Measurements from ENCODE around the gene EEPD1.

EEPD1 gene

DNA sequence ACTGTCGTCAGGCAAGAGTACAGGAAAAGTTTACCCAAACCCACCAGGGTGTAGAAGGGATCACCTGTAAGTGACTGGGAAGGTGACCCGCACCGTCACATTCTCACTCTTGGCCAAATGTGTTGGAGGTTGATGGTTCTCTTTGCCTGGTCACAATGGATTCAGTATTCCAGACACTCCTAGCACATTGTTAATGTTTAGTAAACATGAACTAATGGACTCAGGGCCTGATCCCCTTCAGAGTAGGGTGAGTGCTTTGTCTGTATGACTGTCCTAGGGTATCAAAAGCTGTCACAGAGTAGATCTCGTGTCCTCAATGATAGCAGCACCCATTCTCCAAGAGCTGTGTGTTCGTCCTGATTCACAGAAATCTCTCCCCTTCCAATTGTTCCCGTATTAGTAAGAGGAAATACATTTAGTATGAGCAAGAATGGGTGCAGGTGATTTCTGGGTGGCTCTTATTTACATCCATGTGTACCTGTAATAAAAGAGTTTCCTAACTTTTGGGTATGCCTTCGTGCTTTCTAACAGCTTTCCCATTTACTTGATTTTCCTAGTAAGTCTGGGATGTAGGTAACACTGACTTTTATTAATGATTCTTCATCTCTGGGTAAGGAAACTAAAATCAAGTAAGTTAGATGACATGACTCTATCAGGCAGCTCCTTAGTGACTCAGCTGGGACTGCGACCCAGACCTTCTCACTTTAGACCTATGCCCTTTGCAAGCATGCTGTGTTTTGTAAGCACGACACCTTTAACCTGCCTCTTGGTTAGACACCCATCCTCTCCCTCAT, 4.7 kb downstream of the EEPD1 start:
- no peak overlapping the region for H3K4me3 ChIP-seq (ENCODE audit: extremely low read depth, insufficient read depth, low read length, poor library complexity, severe bottlenecking)
- no peak overlapping the region for H3K27ac ChIP-seq (ENCODE audit: low read depth, low read length, severe bottlenecking)
- no peaks in the 10 kb centered on the region for H3K4me1 ChIP-seq (ENCODE audit: control insufficient read depth, insufficient read depth, low read length, poor library complexity, severe bottlenecking)
- no peaks in the 10 kb centered on the region for H3K36me3 ChIP-seq (ENCODE audit: control insufficient read depth, insufficient read depth, low read length)
- H3K9me3 ChIP-seq (ENCODE audit: control insufficient read depth, low read length): no peaks in the 10 kb centered on the region
- WGBS, 2 experiments (ENCODE audit: insufficient coverage in 2 of 2): 95 to 100% methylated on average over 2 to 4 of the region's 9 CpGs

DNA sequence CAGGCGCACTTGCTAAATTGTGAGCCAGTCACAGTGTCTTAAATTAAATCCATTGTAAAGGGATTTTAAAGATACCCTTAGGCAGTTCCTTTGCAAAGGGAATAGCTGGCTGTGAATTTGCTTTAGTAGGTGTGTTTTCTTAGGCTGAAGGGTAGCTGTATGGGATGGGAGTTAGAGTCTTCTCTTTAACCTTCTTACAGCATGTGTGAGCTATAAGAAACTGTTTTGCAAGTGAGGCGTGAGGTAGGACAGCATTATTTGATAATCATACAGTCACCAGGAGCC, 5.2 kb downstream of the EEPD1 start:
- H3K36me3 ChIP-seq (ENCODE audit: control insufficient read depth, insufficient read depth, low read length): no peaks in the 10 kb centered on the region
- H3K4me3 ChIP-seq (ENCODE audit: extremely low read depth, insufficient read depth, low read length, poor library complexity, severe bottlenecking): no peak overlapping the region
- no peaks in the 10 kb centered on the region for H3K4me1 ChIP-seq (ENCODE audit: control insufficient read depth, insufficient read depth, low read length, poor library complexity, severe bottlenecking)
- WGBS, 2 experiments (ENCODE audit: insufficient coverage in 2 of 2): 86 to 100% methylated on average over 1 of the region's 2 CpGs
- H3K9me3 ChIP-seq (ENCODE audit: control insufficient read depth, low read length): no peaks in the 10 kb centered on the region
- no peak overlapping the region for H3K27ac ChIP-seq (ENCODE audit: low read depth, low read length, severe bottlenecking)

DNA sequence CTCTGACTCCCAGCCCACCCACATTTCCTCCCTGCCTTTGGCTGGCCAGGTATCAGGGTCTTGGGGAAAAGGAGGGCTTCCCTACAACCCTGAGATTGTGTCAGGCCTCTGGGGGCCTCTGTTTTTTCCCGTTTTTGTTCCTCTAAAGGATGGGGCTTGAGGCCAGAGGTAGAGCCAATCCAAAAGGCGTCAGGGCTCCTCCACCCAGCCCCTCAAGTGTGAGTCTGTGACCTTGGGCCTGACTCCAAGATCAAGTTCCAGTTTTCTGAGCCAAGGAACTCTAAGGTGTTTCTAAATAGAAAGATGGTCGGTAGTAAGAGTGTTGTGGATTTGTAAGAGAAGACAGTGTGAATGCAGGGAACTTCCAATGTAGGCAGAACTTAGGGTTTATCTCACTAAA, 6.6 kb downstream of the EEPD1 start:
- WGBS, 2 experiments (ENCODE audit: insufficient coverage in 2 of 2): 90 to 92% methylated on average over 1 to 2 of the region's 3 CpGs
- Histone ChIP-seq H3K4me1 (ENCODE audit: control insufficient read depth, insufficient read depth, low read length, poor library complexity, severe bottlenecking) (no peaks in the 10 kb centered on the region), H3K27ac (ENCODE audit: low read depth, low read length, severe bottlenecking) (no peak overlapping the region), H3K9me3 (ENCODE audit: control insufficient read depth, low read length) (no peaks in the 10 kb centered on the region), H3K4me3 (ENCODE audit: extremely low read depth, insufficient read depth, low read length, poor library complexity, severe bottlenecking) (no peak overlapping the region), H3K36me3 (ENCODE audit: control insufficient read depth, insufficient read depth, low read length) (no peaks in the 10 kb centered on the region)

DNA sequence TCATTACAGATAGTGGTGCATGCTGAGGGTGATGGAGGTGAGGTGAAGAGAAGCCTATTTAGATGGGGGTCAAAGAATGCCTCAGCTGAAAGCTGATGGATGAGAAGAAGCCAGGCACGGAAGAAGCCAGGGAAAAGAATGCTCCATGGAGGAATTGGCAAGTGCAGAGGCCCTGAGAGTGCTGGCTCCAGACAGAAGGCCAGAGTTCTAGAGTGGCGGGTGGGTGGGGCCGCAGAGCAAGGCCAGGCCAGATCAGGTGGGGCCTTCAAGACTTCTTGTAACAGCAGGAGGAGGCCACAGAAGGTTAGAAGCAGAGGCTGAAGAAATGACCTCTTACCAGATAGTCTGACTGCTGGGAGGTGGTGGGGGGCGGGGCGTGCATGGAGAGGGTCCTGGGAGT, 7.3 kb downstream of the EEPD1 start:
- no peaks in the 10 kb centered on the region for H3K4me1 ChIP-seq (ENCODE audit: control insufficient read depth, insufficient read depth, low read length, poor library complexity, severe bottlenecking)
- WGBS, 2 experiments (ENCODE audit: insufficient coverage in 2 of 2): 94 to 96% methylated on average over 2 to 3 of the region's 5 CpGs

DNA sequence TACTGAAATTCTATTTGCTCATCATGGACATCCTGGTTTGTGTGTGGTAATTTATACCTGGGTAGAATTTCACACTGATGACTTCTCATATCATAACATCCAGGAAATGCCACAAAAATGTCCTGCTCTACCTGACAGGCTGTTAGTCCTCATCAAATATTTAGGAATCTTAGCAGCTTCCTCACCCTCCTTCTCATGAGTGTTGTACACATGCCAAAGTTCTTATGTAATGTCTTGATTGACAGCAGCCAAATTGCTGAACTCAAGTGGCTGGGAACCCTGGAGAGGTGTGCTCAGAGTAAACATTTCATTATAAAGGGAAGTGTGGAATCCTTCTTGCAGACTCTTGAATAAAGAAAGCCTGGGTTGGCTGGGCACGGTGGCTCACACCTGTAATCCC, 8.9 kb downstream of the EEPD1 start:
- H3K9me3 ChIP-seq (ENCODE audit: control insufficient read depth, low read length): no peaks in the 10 kb centered on the region
- no peaks in the 10 kb centered on the region for H3K36me3 ChIP-seq (ENCODE audit: control insufficient read depth, insufficient read depth, low read length)
- peaks cover 2% of the 10 kb centered on the region for H3K4me1 ChIP-seq (ENCODE audit: control insufficient read depth, insufficient read depth, low read length, poor library complexity, severe bottlenecking)
- 60 to 90% methylated on average over 1 of the region's 1 CpG for WGBS, 2 experiments (ENCODE audit: insufficient coverage in 2 of 2)
- no peak overlapping the region for H3K4me3 ChIP-seq (ENCODE audit: extremely low read depth, insufficient read depth, low read length, poor library complexity, severe bottlenecking)
- H3K27ac ChIP-seq (ENCODE audit: low read depth, low read length, severe bottlenecking): no peak overlapping the region

More for the DNA sequence above, 7.3 kb downstream of the EEPD1 start:
- Histone ChIP-seq H3K9me3 (ENCODE audit: control insufficient read depth, low read length) (no peaks in the 10 kb centered on the region), H3K36me3 (ENCODE audit: control insufficient read depth, insufficient read depth, low read length) (no peaks in the 10 kb centered on the region), H3K27ac (ENCODE audit: low read depth, low read length, severe bottlenecking) (no peak overlapping the region), H3K4me3 (ENCODE audit: extremely low read depth, insufficient read depth, low read length, poor library complexity, severe bottlenecking) (no peak overlapping the region)

DNA sequence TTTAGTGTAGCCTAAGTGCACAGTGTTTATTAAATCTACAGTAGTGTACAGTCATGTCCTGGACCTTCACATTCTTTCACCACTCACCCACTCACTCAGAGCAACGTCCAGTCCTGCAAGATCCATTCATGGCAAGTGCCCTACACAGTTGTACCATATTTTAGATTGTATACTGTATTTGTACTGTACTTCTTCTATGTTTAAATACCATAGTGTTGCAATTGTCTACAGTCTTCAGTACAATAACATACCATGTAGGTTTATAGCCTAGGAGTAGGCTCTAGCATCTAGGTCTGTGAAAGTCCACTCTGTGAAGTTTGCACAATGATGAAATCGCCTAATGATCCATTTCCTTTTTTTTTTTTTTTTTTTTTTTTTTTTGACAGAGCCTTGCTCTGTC, 12.0 kb downstream of the EEPD1 start:
- WGBS, 2 experiments (ENCODE audit: insufficient coverage in 2 of 2): 100% methylated on average over 1 of the region's 2 CpGs; no CpG with 5 or more reads in 1 of the 2 experiments
- no peak overlapping the region for H3K4me3 ChIP-seq (ENCODE audit: extremely low read depth, insufficient read depth, low read length, poor library complexity, severe bottlenecking)
- H3K36me3 ChIP-seq (ENCODE audit: control insufficient read depth, insufficient read depth, low read length): no peaks in the 10 kb centered on the region

DNA sequence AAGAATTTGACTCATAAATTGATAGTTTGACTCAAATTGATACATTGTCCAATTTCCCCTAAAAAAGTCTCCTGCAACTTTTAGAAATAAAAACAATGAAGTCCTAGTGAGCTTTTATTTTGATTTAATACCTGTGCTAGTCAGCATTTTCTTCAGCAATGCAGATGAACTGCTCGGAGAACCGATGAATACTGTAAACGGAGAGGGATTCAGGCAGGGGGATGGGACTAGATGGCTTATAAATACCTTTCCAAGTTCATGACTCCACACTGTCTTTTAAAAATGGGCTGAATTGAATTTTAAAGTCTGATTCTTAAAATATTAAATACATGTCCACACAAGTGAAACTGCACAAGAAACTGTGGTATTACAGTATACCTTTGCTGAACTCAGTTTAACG, 12.7 kb downstream of the EEPD1 start:
- Histone ChIP-seq H3K27ac (ENCODE audit: low read depth, low read length, severe bottlenecking) (no peak overlapping the region), H3K36me3 (ENCODE audit: control insufficient read depth, insufficient read depth, low read length) (no peaks in the 10 kb centered on the region), H3K9me3 (ENCODE audit: control insufficient read depth, low read length) (no peaks in the 10 kb centered on the region), H3K4me3 (ENCODE audit: extremely low read depth, insufficient read depth, low read length, poor library complexity, severe bottlenecking) (no peak overlapping the region), H3K4me1 (ENCODE audit: control insufficient read depth, insufficient read depth, low read length, poor library complexity, severe bottlenecking) (peaks cover 2% of the 10 kb centered on the region)
- WGBS, 2 experiments (ENCODE audit: insufficient coverage in 2 of 2): 60% methylated on average over 2 of the region's 4 CpGs; no CpG with 5 or more reads in 1 of the 2 experiments

More for the DNA sequence above, 12.0 kb downstream of the EEPD1 start:
- Histone ChIP-seq H3K4me1 (ENCODE audit: control insufficient read depth, insufficient read depth, low read length, poor library complexity, severe bottlenecking) (peaks cover 2% of the 10 kb centered on the region), H3K9me3 (ENCODE audit: control insufficient read depth, low read length) (no peaks in the 10 kb centered on the region), H3K27ac (ENCODE audit: low read depth, low read length, severe bottlenecking) (no peak overlapping the region)

DNA sequence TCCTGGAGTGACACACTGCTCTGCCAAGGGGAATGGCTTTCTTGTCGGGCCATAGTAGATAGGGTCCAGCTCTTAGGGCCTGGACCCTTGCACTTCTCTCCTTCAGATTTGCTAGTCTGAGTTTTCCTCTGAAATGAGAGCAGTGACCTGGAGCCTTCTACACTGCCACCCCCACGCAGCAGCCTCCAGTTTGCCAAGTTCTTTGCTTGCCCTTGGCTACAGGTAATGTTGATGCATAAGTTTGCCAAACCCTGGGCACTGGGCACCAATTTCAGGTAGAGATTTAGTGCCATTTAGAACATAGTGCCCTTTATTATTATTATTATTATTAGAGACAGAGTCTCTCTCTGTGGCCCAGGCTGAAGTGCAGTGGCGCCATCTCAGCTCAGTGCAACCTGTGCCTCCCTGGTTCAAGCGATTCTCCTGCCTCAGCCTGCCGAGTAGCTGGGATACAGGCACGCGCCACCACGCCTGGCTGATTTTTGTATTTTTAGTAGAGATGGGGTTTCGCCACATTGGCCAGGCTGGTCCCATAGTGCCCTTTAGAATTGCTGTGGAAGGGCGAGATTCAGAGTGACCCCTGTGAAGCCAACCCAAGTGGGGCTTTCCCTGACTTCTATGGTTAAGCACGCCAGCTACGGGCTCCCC, 14.5 kb downstream of the EEPD1 start:
- Histone ChIP-seq H3K4me3 (ENCODE audit: extremely low read depth, insufficient read depth, low read length, poor library complexity, severe bottlenecking) (no peak overlapping the region), H3K36me3 (ENCODE audit: control insufficient read depth, insufficient read depth, low read length) (no peaks in the 10 kb centered on the region), H3K9me3 (ENCODE audit: control insufficient read depth, low read length) (no peaks in the 10 kb centered on the region), H3K4me1 (ENCODE audit: control insufficient read depth, insufficient read depth, low read length, poor library complexity, severe bottlenecking) (peaks cover 2% of the 10 kb centered on the region), H3K27ac (ENCODE audit: low read depth, low read length, severe bottlenecking) (no peak overlapping the region)
- 96 to 100% methylated on average over 3 to 7 of the region's 12 CpGs for WGBS, 2 experiments (ENCODE audit: insufficient coverage in 2 of 2)

DNA sequence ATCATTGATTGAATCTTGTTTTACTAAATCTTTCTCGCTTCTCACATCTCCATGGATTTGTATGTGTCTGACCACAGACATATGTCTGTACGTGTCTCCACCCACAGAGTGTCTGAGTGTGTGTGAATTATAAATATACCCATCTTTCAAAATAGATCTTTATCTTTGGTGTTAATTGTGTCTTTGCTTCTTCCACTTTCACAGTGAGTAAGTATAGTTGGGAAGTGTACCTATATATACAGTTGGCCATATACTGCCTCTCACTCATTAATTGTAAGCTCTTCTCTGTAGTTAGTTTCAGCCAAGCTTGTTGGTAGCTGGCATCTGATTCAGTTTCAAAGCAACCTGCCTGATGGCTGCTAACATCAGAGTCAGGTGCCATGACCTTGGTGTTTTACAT, 18.4 kb downstream of the EEPD1 start:
- H3K36me3 ChIP-seq (ENCODE audit: control insufficient read depth, insufficient read depth, low read length): no peaks in the 10 kb centered on the region
- no peaks in the 10 kb centered on the region for H3K9me3 ChIP-seq (ENCODE audit: control insufficient read depth, low read length)
- no peak overlapping the region for H3K4me3 ChIP-seq (ENCODE audit: extremely low read depth, insufficient read depth, low read length, poor library complexity, severe bottlenecking)
- no peak overlapping the region for H3K27ac ChIP-seq (ENCODE audit: low read depth, low read length, severe bottlenecking)
- WGBS, 2 experiments (ENCODE audit: insufficient coverage in 2 of 2): 67% methylated on average over 1 of the region's 2 CpGs; no CpG with 5 or more reads in 1 of the 2 experiments
- peaks cover 2% of the 10 kb centered on the region for H3K4me1 ChIP-seq (ENCODE audit: control insufficient read depth, insufficient read depth, low read length, poor library complexity, severe bottlenecking)

DNA sequence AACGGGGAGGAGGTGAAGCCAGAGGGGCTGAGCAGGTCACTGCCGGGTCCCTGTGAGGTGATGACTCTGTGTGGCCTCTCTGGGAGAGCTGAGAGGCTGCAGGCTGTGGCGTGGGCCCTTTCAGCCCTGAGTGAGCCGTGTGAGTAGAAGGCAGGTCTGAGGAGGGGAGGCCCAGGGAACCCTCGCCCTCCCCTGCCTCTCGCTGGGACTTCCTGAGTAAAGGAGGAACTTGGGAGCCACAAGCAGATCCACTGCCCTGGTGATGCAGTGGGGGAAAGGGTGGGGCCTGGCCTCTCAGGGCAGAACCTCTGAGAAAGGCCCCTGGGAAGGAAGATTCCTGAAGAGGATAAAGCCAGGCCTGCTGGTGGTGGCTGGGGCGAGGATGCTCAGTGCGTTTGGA, 22.8 kb downstream of the EEPD1 start:
- Histone ChIP-seq H3K4me1 (ENCODE audit: control insufficient read depth, insufficient read depth, low read length, poor library complexity, severe bottlenecking) (no peaks in the 10 kb centered on the region), H3K4me3 (ENCODE audit: extremely low read depth, insufficient read depth, low read length, poor library complexity, severe bottlenecking) (no peak overlapping the region), H3K27ac (ENCODE audit: low read depth, low read length, severe bottlenecking) (no peak overlapping the region), H3K9me3 (ENCODE audit: control insufficient read depth, low read length) (no peaks in the 10 kb centered on the region), H3K36me3 (ENCODE audit: control insufficient read depth, insufficient read depth, low read length) (no peaks in the 10 kb centered on the region)
- 84 to 91% methylated on average over 6 to 7 of the region's 8 CpGs for WGBS, 2 experiments (ENCODE audit: insufficient coverage in 2 of 2)

DNA sequence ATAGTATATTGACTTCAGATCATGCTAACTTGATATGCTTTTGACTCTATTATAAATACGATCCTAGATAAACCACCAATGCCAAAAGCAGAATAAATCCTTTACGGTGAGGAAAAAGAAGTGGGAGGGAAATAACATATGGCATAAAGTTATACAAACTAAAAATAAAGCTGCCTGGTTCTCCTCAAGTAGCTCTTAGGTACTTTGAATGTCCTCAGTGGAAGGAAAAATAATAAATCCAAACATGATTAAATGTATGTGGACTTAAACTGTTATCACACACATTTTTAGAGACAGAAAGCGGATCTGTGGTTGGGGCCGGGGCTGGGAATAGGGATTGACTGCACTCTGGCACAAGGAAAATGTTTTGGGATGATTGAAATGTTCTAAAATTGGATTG, 23.6 kb downstream of the EEPD1 start:
- Histone ChIP-seq H3K9me3 (ENCODE audit: control insufficient read depth, low read length) (no peaks in the 10 kb centered on the region), H3K4me3 (ENCODE audit: extremely low read depth, insufficient read depth, low read length, poor library complexity, severe bottlenecking) (no peak overlapping the region), H3K36me3 (ENCODE audit: control insufficient read depth, insufficient read depth, low read length) (no peaks in the 10 kb centered on the region), H3K27ac (ENCODE audit: low read depth, low read length, severe bottlenecking) (no peak overlapping the region), H3K4me1 (ENCODE audit: control insufficient read depth, insufficient read depth, low read length, poor library complexity, severe bottlenecking) (no peaks in the 10 kb centered on the region)
- no CpG with 5 or more reads among the region's 4 CpGs for WGBS, 2 experiments (ENCODE audit: insufficient coverage in 2 of 2)
